GM23338 (cell line): ENCODE data around the gene UGT2B11. TPM values are rescaled to one million over a fixed set of nuclear protein-coding genes. Genes with fewer than 3 reads are reported as not detected.
"Not testable (repeated sequence)": the region's sequence is repeated elsewhere in the genome, so short reads cannot be mapped to it uniquely, and the experiment has no call there.

ENCODE experiments used
- ATAC-seq: fragments of 200-7000 bp; cut with Tn5 transposase; 3 replicates; pipeline ENCODE4 v1.9.1; 2020
- DNase-seq: peaks from one replicate; pipeline ENCODE4 v3.0.0-alpha.2; 2015; ENCODE audit warnings: low spot score
- H2AFZ ChIP-seq: fragments of 200-600 bp; sonication (generic); 2 replicates; pipeline ENCODE4 v1.8.0; 2016; ENCODE audit warnings: antibody characterized with exemption, mild to moderate bottlenecking, moderate library complexity
- H3F3A ChIP-seq: fragments of 200-600 bp; sonication (generic); replicated peaks from 2 replicates; pipeline ENCODE4 v1.8.0; 2017; ENCODE audit warnings: antibody characterized with exemption, mixed run types, low read depth
- H3K27ac ChIP-seq: fragments of 200-600 bp; sonication (generic); 2 replicates; pipeline ENCODE4 v1.6.1; 2016; ENCODE audit warnings: low read depth
- H3K27me3 ChIP-seq: fragments of 200-600 bp; sonication (generic); 2 replicates; pipeline ENCODE4 v1.8.0; 2016; ENCODE audit warnings: mild to moderate bottlenecking, mixed run types, moderate library complexity; ENCODE audit not compliant: insufficient read depth
- H3K36me3 ChIP-seq: fragments of 200-600 bp; sonication (generic); 2 replicates; pipeline ENCODE4 v1.8.0; 2016; ENCODE audit warnings: mild to moderate bottlenecking; ENCODE audit not compliant: insufficient read depth
- H3K4me1 ChIP-seq: fragments of 200-600 bp; sonication (generic); 2 replicates; pipeline ENCODE4 v1.8.0; 2016; ENCODE audit warnings: mild to moderate bottlenecking, moderate library complexity; ENCODE audit not compliant: insufficient read depth
- H3K4me2 ChIP-seq: fragments of 200-600 bp; sonication (generic); 2 replicates; pipeline ENCODE4 v1.7.1; 2017; ENCODE audit warnings: mixed run types
- H3K4me3 ChIP-seq: fragments of 200-600 bp; sonication (generic); 2 replicates; pipeline ENCODE4 v1.6.1; 2016; ENCODE audit warnings: mixed run types
- H3K79me2 ChIP-seq: fragments of 200-600 bp; sonication (generic); replicated peaks from 2 replicates; pipeline ENCODE4 v1.8.0; 2017; ENCODE audit warnings: mild to moderate bottlenecking; ENCODE audit not compliant: insufficient read depth
- H3K9me2 ChIP-seq: fragments of 200-600 bp; sonication (generic); 2 replicates; pipeline ENCODE4 v1.8.0; 2017; ENCODE audit not compliant: insufficient read depth
- H4K20me1 ChIP-seq: fragments of 200-600 bp; sonication (generic); replicated peaks from 2 replicates; pipeline ENCODE4 v1.8.0; 2017; ENCODE audit warnings: mild to moderate bottlenecking; ENCODE audit not compliant: insufficient read depth
- H3K27ac Mint-ChIP-seq: 2 replicates; pipeline ENCODE4 v1.8.0; 2020; ENCODE audit warnings: inconsistent platforms, mild to moderate bottlenecking, moderate library complexity, mixed read lengths
- H3K27me3 Mint-ChIP-seq: 3 replicates; pipeline ENCODE4 v1.8.0; 2022; ENCODE audit warnings: low read depth, mild to moderate bottlenecking, moderate library complexity, mixed read lengths, inconsistent platforms; ENCODE audit not compliant: insufficient read depth, poor library complexity
- H3K36me3 Mint-ChIP-seq: 3 replicates; pipeline ENCODE4 v1.8.0; 2021; ENCODE audit warnings: low read depth, mild to moderate bottlenecking, inconsistent platforms, moderate library complexity, mixed read lengths
- H3K4me1 Mint-ChIP-seq: 3 replicates; pipeline ENCODE4 v1.8.0; 2020; ENCODE audit warnings: mild to moderate bottlenecking, inconsistent platforms, mixed read lengths
- H3K4me3 Mint-ChIP-seq: 3 replicates; pipeline ENCODE4 v1.8.0; 2021; ENCODE audit warnings: moderate library complexity, mild to moderate bottlenecking, inconsistent platforms, mixed read lengths
- H3K9me3 Mint-ChIP-seq: 3 replicates; pipeline ENCODE4 v1.8.0; 2020; ENCODE audit warnings: moderate library complexity, mild to moderate bottlenecking, inconsistent platforms, mixed read lengths
- CTCF ChIP-seq, 2 experiments: fragments of 200-600 bp in 1 of 2; sonication (generic) in 1 of 2; conservative IDR thresholded peaks; 2 replicates each; pipeline versions ENCODE4 v1.5.1 to v1.6.1; 2016 to 2017; ENCODE audit warnings: antibody characterized with exemption in 2 of 2, low read depth in 2 of 2, mild to moderate bottlenecking in 2 of 2, moderate library complexity in 1 of 2
- EZH2 ChIP-seq: fragments of 200-600 bp; sonication (generic); IDR thresholded peaks from one replicate; pipeline ENCODE4 v1.8.0; 2017; ENCODE audit warnings: antibody characterized with exemption, mild to moderate bottlenecking, low read depth; ENCODE audit not compliant: unreplicated experiment
- ZNF331 ChIP-seq: fragments of 250-450 bp; sonication (Bioruptor Pico); IDR thresholded peaks from 2 replicates; pipeline ENCODE4 v1.5.0; 2020; ENCODE audit warnings: low read depth, mild to moderate bottlenecking, moderate library complexity
- polyA plus RNA-seq: library from polyadenylated mRNA; unstranded; fragments of >200 nt; fragmentation: Nextera tagmentation; extraction: Ambion mirVana; gene quantifications from 2 replicates; pipeline ENCODE4 v1.2.1, GENCODE V29; 2016
- total RNA-seq: library from RNA; depleted of rRNA; stranded (reverse); fragments of >200 nt; shearing (Covaris generic); gene quantifications from 2 replicates; pipeline ENCODE4 v1.2.3, GENCODE V29; 2014

UGT2B11 gene
- total and polyA plus RNA-seq, 2 experiments from 2014 or later: not detected

GRCh38 chr4:69178751-69179205, 35.8 kb downstream of the UGT2B11 start:
- not testable (repeated sequence) for H2AFZ ChIP-seq, H3K4me3 ChIP-seq, H3K36me3 Mint-ChIP-seq, H3K9me3 Mint-ChIP-seq, H3K27me3 Mint-ChIP-seq, H3K79me2 ChIP-seq, H3K36me3 ChIP-seq, H3K9me2 ChIP-seq, H3K4me3 Mint-ChIP-seq, H3F3A ChIP-seq, ATAC-seq, H3K27ac Mint-ChIP-seq, H3K27me3 ChIP-seq, DNase-seq, H3K4me2 ChIP-seq, H4K20me1 ChIP-seq, H3K27ac ChIP-seq, H3K4me1 Mint-ChIP-seq, H3K4me1 ChIP-seq

- H3F3A ChIP-seq, H3K36me3 ChIP-seq, H3K4me1 ChIP-seq, H3K4me3 Mint-ChIP-seq, H3K36me3 Mint-ChIP-seq, H3K27me3 Mint-ChIP-seq, H2AFZ ChIP-seq, H3K79me2 ChIP-seq, H3K27ac Mint-ChIP-seq, H3K4me3 ChIP-seq, H3K27ac ChIP-seq, H3K27me3 ChIP-seq, H3K9me2 ChIP-seq, H3K9me3 Mint-ChIP-seq, H4K20me1 ChIP-seq, H3K4me2 ChIP-seq: not testable (repeated sequence)
- ATAC-seq (peak; percentile 57; the same call in 2 of the 3 replicates), DNase-seq (peak; percentile 55)
- peak; percentile 58 to 62 for TF ChIP-seq CTCF (conservative IDR thresholded peaks at IDR 0.05; ENCODE audit: low read depth in 2 of 2)
- peaks cover 11% of the 10 kb centered on the region for H3K4me1 Mint-ChIP-seq
These were observed 44.1 kb downstream of the UGT2B11 start for GRCh38 chr4:69170233-69171134.

DNA sequence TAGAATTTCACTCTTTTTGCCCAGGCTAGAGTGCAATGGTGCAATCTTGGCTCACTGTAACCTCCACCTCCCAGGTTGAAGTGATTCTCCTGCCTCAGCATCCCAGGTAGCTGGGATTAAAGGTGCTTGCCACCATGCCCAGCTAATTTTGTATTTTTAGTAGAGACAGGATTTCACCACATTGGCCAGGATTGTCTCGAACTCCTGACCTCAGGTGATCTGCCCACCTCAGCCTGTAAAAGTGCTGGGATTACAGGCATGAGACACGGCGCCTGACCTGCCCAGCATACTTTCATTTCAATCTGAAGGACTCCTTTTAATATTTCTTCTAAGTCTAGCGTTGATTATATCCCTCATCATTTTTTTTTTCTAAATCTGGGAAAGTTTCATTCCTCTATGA, 45.4 kb downstream of the UGT2B11 start:
- not testable (repeated sequence) for H3K9me3 Mint-ChIP-seq, H3K4me1 Mint-ChIP-seq, H3K9me2 ChIP-seq, ATAC-seq, H2AFZ ChIP-seq, H3F3A ChIP-seq, H3K4me2 ChIP-seq, H3K27ac ChIP-seq, H3K36me3 Mint-ChIP-seq, H3K27me3 Mint-ChIP-seq, H3K4me1 ChIP-seq, H3K79me2 ChIP-seq, H3K4me3 Mint-ChIP-seq, H3K4me3 ChIP-seq, H3K36me3 ChIP-seq, H4K20me1 ChIP-seq, DNase-seq, H3K27me3 ChIP-seq, H3K27ac Mint-ChIP-seq

DNA sequence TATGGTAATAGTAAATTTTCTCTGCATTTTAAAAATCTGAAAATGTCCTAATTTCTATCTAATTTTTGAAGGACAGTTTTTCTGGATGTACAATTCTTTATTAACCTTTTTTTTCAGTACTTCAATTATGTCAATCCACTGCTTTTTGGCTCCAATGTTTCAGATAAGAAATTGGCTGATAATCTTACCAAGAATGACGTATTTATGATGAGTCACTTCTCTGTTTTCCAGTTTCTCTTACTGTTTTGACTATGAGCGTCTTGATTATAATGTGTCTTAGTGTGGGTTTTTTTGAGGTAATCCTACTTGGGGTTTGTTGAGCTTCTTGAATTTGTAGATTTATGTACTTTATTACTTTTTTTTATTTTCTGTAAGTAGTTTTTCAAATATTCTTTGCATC, 47.2 kb downstream of the UGT2B11 start:
- ATAC-seq (no peak), DNase-seq (no peak)
- H3K4me3 Mint-ChIP-seq: no peak overlapping the region
- peaks cover 6% of the 10 kb centered on the region for H3K27me3 Mint-ChIP-seq
- peaks cover 5% of the 10 kb centered on the region; the same call in 1 of the 3 replicates for H3K4me1 Mint-ChIP-seq
- Histone ChIP-seq H2AFZ (no peak overlapping the region), H3F3A (no peaks in the 10 kb centered on the region), H3K27me3 (no peaks in the 10 kb centered on the region), H4K20me1 (no peaks in the 10 kb centered on the region), H3K4me3 (no peak overlapping the region), H3K27ac (no peak overlapping the region), H3K79me2 (no peaks in the 10 kb centered on the region), H3K4me2 (no peak overlapping the region), H3K9me2 (no peaks in the 10 kb centered on the region), H3K4me1 (no peaks in the 10 kb centered on the region), H3K36me3 (no peaks in the 10 kb centered on the region)
- peaks cover 10% of the 10 kb centered on the region; the same call in 2 of the 3 replicates for H3K36me3 Mint-ChIP-seq
- H3K9me3 Mint-ChIP-seq: peaks cover 5% of the 10 kb centered on the region
- H3K27ac Mint-ChIP-seq: 0 out of 2 replicates have a peak overlapping the region, but pooled peaks have one; percentile 18
- TF ChIP-seq ZNF331 (CRISPR knock-in tag) (no peak), CTCF (conservative IDR thresholded peaks at IDR 0.05; ENCODE audit: low read depth in 2 of 2) (no peak), EZH2 (no peak)
